ENCODE data around the gene FAM187B.
"Not testable (repeated sequence)": the region's sequence is repeated elsewhere in the genome, so short reads cannot be mapped to it uniquely, and the experiment has no call there.

The FAM187B gene

DNA sequence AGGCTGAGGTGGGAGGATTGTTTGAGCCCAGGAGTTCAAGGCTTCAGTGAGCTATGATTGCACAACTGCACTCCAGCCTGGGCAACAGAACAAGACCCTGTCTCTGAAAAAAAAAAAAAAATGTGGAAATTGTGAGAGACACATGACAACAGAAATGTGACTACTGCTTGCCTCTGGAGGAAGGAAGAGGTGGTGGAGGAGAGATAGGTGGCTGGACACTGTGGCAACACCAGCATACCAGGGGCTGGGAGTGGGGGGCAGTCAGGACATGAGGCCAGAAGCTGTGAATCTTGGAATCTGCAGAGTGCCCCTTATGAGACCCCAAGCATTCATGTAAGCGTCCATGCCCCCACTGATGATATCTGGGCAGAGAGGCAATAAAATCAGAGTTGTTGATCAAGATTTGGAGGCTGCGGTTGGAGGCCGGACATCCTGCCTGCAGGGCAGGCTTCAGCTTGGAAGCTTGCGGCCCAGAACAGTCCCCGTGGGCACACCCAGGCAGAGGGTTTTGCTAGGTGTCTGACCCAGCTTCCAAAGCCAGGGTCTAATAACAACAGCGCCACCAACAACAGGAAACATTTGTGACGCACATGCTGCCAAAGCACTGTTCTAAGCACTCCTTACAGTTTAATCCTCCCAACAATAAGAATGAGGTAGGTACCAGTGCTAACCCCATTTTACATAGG, 16.9 kb downstream of the FAM187B start:
- DNase-seq, result peak; percentile 72 to 91 (median 82)

DNA sequence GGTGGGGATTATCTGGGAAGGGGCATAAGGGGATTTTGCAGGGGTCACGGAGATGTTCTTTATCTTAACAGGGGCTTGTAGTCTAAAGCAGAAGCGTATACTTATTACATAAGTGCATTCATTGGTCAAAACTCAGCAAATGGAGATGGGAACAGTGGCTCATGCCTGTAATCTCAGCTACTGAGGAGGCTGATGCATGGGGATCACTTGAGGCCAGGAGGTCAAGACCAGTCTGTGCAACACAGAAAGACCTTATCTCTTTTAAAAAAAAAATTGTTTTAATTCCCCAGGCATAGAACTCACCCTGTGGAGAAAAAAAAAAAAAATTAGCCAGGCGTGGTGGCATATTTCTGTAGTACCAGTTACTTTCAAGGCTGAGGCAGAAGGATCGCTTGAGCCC, 18.9 kb downstream of the FAM187B start:
- no peak for DNase-seq

DNA sequence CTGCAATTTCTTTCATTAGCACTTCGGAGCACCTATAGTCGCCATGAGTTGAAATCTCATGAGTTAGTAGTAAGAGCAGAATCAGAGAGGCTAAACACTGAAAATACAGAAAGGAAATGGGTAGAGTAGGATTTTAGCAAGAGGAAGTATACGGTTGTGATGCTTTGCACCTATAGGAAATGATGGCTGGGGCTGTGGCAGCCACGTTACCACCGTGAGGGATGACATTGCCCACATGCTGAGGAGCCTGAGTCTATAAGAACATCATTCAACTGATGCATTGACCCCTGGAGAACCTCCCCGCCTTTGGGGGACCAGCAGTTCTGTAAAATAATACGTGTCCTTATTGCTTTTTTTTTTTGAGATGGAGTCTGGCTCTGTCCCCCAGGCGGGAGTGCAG, 20.4 kb downstream of the FAM187B start:
- peak in 1 of 6 experiments; percentile 38 for DNase-seq

DNA sequence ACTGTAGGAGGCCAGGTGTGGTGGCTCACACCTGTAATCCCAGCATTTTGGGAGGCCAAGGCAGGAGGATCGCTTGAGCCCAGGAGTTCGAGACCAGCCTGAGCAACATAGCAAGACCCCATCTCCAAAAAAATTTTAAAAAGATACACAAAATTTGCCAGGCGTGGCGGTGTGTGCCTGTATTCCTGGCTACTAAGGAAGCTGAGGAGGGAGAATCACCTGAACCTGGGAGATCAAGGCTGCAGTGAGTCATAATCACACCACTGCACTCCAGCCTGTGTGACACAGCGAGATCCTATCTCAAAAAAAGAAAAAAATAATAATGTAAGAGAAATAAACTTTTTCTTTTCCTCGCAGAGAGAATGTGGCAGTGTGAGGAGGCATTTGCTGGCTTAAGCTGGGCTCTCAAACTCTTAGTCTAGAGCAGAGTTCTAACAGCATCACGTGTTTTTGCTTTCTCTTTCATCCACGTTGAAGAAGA, 21.1 kb downstream of the FAM187B start:
- DNase-seq, result peak in 5 of 6 experiments; percentile 33 to 57 (median 40)

- peak in 1 of 6 experiments; percentile 49 for DNase-seq
These were observed 21.7 kb downstream of the FAM187B start for GRCh38 chr19:35206855-35207254.

- DNase-seq, result peak; percentile 17 to 78 (median 70)
These were observed 22.2 kb downstream of the FAM187B start for GRCh38 chr19:35206379-35206778.

GRCh38 chr19:35205733-35206323, 22.7 kb downstream of the FAM187B start:
- no peak for DNase-seq

DNA sequence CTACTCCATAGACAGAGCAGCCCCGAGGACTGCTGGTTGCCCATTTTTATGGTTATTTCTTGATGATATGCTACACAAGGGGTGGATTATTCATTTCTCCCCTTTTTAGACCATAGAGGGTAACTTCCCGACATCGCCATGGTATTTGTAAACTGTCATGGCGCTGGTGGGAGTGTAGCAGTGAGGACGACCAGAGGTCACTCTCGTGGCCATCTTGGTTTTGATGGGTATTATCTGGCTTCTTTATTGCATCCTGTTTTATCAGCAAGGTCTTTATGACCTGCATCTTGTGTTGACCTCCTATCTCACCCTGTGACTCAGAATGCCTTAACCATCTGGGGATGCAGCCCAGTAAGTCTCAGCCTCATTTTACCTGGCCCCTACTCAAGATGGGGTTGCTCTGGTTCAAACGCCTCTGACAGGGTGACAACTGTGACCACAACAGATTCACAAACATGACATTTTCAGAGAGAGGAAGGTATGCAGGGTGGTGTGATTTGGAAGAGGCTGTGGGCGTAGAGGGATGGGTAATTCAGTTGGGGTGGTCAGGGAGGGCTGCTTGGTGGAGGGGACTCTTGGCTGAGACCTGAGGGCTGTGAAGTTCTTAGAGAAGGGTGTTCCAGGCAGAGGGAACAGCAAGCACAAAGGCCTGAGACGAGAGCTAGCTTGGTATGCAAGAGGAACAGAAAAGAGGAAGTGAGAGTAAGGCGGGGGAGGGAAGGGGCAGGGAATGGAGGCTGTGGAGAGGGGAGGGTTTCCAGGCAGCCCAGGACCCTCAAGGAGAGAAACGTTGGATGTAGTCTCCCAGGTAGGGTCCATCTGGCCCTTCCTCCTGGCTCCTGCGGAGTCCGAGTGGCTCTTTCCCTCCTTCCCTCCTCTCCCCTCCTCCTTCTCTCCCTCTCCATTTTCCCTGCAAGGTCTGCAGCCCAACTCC, 23.5 kb downstream of the FAM187B start:
- peak in 1 of 6 experiments; percentile 6 for DNase-seq

DNA sequence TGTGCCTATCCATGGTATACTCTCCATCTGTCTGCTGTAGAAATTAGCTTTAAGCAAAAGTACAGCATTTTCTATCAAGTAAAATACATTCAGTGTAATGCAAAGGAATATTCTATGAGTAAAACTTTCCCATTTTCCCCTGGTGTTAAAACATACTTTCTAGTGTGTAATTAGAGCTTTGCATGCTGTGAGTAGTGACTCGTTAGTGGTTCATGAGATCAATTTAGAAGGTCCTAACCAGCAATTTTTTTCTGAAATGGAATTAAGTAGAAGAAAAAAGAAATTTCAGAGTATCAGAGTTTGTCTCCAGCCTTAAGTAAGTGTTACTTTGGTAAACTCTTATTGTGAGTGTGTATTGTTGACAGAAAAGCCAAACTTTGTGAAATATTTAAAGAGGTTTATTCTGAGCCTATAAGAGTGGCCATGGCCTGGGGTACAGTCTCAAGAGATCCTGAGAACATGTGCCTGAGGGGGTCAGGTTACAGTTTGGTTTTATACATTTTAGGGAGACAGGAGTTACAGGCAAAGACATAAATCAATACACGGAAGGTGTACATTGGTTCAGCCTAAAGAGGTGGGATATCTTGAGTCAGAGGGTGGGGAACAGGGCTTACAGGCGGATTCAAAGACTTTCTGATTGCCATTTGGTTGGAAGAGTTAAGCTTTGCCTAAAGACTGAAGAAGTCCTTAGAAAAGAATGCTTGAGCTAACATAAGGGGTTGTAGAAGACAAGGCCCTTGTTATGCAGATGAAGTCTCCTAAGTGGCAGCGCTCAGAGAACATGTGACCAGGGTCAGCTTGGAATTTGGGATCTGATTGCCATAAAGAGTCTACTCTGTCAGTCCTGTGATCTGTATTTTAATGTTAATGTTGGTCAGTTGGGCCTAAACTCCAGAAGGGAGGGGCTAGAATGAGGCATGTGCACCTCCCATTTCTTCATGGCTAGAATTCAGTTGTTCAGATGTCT, 25.5 kb downstream of the FAM187B start:
- DNase-seq, result no peak

DNA sequence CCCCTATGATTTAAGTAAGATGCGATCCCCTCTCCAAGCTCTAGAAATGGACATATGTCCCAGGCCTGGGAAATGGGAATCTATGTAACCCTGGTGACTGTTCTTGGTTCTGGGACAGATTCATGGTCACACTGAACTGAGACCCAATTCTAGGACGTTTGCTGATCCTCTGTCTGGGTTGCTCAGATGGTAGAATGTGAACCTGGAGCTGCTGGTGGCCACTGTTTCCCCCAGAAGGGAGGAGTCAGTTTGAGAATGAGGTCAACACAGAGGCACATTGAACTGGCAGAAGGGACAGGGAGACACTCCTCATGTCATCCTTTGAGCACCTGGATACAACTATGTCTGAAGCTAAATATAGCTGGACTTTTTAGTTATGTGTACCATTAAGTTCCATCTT, 29.1 kb downstream of the FAM187B start:
- DNase-seq, result no peak

- not testable (repeated sequence) for DNase-seq
These were observed 31.7 kb downstream of the FAM187B start for GRCh38 chr19:35196861-35197260.

GRCh38 chr19:35195830-35196229, 32.7 kb downstream of the FAM187B start:
- DNase-seq, result no peak

DNA sequence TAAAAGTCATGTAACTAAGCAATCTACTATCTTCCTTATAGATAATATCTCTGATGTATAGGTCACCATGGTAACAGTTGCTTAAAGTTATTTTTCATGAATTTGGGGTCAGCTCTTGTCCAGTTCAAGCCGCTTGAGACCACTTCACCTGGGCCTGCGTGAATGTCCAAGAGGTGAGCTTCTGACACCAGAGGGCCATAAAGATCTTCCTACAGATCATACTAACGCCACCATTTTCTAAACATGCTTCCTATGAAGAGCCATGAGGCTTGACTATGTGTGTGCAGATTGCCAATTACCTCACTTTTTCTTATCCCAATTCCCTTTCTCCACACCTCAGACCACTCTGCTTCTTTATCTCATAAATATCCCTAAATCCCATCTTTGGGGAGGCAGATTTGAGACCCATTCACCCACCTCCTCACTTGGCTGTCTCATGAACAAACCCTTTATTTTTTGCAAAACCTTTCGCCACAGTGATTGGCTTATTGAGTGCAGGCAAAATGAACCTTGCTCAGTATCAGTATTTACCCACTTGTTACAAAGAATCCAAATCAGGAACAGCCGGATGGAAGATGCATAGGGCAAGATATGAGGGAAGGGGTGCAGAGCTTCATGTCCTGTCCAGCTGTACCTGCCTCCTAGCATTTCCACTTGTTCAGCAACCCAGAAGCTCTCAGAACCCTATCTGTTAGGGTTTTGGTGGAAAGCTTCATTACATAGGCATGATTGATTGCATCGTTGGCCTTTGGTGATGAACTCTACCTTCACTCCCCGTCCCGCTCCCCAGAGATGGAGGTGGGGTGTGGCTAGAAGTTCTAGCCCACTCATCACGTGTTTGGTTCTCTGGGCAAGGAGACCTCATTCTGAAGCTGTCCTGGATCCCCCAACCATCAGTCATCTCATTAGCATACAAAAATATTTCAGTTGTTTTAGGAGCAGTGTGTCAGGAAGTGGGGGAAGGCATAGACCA, 34.2 kb downstream of the FAM187B start:
- no peak for DNase-seq

DNA sequence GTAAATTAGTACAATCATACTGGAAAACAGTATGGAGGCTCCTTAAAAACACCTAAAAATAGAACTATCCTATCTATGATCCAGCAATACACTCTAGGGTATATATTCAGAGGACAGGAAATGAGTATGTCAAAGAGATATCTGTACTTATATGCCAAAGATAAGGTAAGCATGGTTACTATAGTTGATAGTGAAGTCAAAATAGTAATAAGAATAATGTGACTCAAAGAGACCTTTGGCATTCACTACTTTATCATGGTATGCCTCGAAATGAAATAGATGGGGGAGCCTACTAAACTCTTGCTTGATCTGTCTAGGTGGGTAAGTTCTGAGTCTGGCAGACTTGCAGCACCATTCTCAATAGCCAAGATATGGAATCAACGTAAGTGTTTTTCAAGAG, 43.7 kb downstream of the FAM187B start:
- DNase-seq, result no peak

GRCh38 chr19:35184267-35184666, 44.3 kb downstream of the FAM187B start:
- no peak for DNase-seq

DNA sequence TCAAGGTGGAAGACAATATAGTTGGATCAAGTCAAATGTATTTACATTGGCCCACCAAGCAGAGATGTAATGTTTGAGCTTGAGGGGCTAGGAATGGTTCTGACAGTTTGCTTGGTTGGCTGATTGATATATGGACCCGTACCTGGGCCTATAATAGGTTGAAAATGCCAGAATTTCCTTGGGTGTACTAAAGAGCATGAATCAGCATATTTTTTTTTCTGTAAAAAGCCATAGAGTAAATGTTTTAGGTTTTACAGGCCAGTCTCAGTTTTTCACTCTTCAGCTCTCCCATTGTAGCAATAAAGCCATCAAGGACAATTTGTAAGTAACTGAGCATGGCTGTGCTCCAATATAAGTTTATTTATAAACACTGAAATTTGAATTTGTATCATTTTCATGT, 47.2 kb downstream of the FAM187B start:
- no peak for DNase-seq

DNA sequence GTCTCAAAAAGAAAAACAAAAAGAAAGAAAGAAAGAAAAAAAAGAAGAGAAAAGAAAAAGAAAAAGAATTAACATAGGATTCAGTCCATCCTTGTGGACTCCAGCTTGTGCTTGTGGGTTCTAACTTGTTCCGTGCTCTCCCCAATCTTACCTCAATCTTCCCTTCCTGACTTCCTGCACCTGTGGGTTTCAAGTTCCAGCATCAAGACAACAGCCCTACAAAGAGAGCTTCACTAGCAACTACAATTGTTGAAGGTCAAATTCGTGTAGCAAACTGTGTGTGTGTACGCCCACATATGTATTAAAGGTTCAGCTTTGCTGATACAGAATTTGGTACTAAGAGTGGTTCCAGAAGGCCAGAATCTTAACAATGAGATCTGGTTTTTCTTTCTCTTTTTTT, 48.7 kb downstream of the FAM187B start:
- peak in 1 of 6 experiments; percentile 30 for DNase-seq

DNA sequence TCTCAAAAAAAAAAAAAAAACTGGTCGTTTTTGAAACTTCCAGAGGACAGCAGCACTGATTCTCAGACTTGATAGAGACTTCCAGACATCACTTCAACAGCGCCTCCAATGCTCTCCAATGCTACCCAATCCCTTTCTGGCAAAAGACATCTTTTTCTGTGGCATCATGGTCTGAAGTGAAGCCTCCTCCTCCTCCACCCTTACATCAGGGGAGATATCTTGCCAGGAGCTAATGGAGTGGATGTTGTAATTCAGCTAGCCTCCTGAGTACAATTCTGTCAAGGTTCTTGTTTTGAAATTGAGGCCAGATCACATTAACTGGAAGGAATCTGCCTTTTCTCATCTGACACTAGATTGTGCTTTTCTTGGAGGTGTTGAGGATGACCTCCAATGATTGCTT, 49.8 kb downstream of the FAM187B start:
- DNase-seq, result no peak

DNA sequence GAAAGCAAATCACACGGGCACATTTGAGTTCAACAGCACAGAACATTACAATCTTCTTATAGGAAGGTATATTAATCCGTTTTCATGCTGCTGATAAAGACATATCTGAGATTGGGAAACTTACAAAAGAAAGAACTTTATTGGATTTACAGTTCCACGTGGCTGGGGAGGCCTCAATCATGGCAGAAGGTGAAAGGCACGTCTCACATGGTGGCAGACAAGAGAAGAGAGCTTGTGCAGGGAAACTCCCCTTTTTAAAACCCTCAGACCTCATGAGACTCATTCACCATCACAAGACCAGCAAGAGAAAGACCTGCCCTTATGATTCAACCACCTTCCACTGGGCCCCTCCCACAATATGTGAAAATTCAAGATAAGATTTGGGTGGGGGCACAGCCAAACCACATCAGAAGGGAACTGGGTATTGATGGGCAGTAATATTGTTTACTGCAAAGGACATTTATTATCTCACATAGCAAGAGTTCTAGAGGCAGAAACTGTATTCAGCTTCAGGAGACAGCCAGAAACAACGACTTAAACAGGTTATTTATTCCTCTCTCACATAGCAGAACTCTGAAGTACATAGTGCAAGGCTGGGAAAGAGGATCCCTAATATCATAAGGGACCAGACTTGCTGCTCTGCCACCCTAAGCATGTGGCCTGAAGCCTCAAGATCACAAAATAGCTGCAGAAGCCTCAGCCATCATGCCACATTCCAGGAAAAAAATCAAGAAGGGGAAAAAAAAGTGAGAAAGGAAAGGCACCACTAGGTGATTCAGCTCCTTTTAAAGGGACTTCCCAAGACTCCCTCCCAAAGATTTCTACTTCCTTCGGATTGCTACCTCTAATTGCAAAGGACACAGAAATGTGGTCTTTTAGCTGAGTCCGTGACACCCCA, 50.9 kb downstream of the FAM187B start:
- DNase-seq, result no peak

GRCh38 chr19:35176181-35176570, 52.4 kb downstream of the FAM187B start:
- no peak for DNase-seq
